GM04503 (cell line): ENCODE data around the gene PLEKHB1.
A peak's percentile ranks its signal among the peaks of the same experiment; 100 is the strongest.

Source experiments
- DNase-seq: peaks from one replicate; pipeline ENCODE4 v3.0.0-alpha.2; 2012; ENCODE audit warnings: low read depth

Gene PLEKHB1, protein sequence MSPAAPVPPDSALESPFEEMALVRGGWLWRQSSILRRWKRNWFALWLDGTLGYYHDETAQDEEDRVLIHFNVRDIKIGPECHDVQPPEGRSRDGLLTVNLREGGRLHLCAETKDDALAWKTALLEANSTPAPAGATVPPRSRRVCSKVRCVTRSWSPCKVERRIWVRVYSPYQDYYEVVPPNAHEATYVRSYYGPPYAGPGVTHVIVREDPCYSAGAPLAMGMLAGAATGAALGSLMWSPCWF

DNA sequence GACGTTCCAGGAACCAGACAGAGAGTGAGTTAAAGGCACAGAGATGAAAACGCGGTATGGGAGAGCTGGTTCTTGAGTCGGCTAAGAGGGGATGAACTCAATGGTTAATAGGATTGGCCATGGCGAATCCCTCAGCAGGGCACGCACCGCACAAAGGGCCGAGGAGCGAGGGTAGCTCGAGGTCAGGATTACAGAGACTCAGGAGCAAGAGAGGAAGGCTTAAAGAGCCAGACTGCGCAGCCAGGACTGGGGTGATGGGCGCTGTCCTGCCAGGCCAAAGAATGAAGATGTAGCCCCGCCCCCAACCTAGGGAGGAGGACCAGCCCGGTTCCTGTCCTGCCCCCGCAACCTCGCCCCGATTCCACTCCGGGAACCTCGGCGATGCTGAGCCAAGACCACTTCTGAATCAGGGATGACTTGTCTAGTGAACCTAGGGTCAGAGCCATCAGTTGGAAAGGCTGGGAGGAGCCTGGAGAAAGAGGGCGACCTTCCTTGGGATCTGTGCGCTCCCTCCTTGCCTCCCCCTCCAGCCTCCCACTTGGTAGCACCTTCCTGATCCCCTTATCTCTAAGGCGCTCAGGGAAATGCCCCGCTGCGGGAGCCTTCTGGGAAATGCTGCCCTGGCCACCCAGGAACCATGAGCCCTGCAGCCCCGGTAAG, at the start of gene PLEKHB1:
PLEKHB1 (plus strand) TSS at position 610 of the 660 bp plus-strand sequence; CDS start at position 638, 28 bp downstream.
- DNase-seq, result no peak

DNA sequence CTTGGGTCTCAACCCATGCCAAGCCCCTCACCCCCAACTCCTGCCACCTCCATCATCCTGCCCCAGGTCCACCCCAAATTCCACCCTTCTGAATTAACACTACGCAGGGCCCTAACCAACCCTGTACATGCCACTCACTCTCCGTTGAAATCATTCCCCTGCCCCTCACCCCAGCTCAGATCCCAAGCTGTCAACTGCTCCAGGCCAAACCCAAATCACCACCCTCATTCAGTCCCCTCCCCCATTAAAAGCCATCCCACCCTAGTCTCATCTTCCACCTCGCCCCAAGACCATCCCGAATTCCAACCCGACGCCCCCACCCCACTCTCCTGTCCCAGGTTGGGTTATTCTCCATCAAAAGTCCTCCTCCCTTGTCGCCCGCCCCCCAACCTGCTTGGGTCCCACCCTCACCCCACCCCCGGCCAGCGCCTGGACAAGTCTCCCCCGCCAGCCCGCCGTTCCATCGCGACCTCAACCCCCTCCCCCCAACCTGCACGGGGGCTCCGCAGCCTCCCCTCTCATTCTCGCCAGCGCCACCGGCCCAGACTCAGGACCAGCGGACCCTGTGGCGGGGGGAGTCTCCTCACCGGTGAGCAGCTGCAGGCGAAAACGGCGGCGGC, 48.9 kb upstream of the PLEKHB1 start:
- DNase-seq, result no peak

DNA sequence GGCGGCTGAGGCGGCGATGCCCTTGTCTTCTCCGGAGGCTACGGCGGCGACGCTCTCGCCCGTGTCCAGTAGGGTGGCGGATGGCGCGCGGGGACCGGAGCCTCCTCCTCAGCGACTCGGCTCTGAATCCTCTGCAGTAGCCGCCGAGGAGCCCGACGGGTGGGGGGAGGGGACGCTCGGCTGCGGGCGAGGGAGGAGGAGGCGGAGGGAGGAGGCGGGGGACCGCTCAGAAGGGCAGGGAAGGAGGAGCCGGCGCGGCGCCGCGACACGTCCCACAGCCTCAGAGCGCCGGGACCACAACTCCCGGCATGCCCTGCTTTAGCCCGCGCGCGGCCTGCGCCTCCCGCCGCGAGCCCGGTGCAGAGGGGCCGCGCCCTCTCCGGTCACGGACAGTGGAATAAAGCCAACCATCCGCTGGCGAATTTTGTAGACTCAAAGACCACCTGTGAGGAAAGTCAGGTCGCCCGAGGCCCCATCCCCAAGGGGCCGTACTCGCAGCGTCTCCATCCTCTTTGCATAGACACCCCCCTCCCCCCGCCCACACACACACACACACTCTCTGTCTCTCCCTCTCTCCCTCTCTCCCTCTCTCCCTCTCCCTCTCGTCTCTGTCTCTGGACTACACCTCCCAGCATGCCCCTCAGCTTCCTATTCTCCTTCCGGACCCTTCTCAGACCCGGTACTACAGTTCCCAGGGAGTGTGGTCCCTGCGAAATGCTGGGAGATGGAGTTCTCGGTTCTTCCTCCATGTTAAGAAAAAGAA, 48.2 kb upstream of the PLEKHB1 start, which contains the start of gene FAM168A:
FAM168A (minus strand) TSS at position 157 of the 763 bp plus-strand sequence. CDS start 129,638 bp downstream, outside the sequence.
- DNase-seq, result peak; percentile 95

DNA sequence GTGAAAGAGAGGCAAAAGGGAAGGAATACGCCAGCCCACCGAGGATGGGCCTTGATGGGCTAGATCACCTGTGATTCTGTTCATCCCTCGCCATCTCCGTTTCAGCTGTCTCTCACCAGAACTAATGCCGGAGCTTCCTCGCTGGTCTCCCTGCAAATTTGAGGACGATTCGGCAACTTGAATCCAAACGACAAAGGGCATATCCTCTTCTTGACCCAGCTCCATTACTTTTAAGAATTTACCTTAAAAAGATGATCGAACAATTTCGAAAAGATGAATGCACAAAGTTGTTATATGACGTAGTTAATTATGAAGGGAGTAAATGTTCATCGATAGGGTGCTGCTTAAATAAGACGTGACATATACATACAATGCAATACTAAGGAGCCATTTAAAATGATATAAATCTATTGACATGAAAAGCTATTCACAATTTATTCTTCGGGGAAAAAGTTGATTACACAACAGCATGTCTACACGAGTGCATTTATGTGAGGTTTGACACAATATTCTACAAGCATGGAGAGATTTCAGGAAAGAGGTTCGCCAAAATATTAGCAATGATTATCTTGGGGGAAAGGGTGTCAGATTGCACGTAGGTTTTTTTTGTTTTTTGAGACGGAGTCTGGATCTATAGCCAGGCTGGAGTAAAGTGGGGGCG, 47.5 kb upstream of the PLEKHB1 start:
- DNase-seq, result peak; percentile 11

DNA sequence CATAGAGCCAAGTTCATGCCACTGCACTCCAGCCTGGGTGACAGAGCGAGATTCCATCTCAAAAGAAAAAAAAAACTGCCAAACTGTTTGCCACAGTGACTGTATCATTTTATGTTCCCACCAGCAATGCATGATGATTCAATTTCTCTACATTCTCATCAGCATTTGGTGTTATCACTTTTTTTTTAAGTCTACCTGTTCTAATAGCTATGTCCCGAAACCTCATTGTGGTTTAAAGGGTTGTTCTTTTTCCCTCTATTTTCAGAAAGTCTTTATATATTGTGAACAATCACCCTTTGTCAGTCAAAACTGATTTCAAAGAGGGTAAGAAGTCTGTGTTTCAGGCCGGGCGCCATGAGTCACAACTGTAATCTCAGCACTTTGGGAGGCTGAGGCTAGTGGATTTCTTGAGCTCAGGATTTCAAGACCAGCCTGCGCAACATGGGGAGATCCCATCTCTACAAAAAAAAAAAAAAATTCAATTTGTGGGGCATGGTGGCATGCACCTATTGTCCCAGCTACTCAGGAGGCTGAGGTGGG, 33.7 kb upstream of the PLEKHB1 start:
- no peak for DNase-seq

DNA sequence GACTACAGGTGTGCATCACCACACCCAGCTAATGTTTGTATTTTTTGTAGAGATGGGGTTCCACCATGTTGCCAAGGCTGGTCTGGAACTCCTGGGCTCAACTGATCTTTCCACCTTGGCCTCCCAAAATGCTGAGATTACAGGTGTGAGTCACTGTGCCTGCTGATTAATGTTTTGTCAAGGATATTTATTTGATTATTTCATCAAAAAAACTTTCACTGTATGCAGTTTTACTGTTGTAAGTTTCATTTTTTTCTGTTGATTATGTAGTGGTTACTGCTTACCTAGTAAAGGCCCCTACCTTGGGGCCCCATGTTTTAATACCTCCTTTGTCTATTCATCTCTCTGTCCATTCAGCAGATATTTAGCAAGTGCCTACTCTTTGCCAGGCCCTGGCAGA, 31.8 kb upstream of the PLEKHB1 start:
- DNase-seq, result no peak

DNA sequence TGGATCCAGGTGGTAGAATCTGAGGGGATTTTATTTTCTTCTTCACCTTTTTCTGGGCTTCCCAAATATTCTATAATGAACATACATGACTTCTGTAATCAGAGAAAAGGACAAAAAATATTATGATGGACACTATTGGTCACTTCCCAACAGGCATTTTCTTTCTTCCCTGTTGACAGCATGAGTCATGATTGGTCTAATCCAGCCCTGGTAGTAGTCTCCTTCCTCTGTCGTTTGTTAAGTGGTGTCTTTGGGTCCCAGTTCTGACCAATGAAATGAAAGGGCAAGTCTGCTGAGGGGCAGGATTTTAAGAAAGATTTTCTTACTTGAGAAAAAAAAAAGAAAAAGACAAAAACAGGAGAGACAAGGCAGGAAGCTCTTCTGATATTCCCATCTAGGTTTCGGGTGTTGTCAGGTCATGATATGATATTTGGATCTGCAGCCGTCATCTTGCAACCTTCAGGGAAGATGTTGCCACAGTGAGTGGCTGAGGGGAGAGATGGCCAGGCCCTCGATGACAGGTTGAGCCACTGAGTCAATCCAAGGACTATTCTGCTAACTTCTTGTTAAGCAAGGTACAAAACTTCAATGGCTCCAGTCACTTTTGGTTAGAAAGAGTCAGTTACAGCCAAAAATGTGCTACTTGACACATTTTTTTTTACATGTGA, 23.3 kb upstream of the PLEKHB1 start:
- no peak for DNase-seq

DNA sequence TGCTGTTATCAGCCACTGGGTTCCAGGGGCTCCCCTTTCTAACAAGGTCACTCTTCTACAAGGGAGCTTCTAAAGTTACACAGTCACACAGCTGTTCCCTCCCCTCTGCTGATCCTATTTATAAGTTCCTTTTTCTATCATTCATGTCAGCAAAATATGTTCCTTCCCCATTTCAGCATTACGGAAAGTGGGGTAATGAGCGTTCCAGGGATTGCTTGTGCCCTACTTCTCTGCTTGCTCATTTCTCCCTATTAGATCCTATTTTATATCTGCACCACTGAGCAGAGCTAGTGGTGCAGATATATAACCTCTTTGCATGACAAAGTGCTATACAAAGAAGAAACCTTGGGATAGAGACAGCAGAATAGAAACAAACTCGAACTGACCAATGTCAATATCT, 22.7 kb upstream of the PLEKHB1 start:
- DNase-seq, result peak; percentile 23

DNA sequence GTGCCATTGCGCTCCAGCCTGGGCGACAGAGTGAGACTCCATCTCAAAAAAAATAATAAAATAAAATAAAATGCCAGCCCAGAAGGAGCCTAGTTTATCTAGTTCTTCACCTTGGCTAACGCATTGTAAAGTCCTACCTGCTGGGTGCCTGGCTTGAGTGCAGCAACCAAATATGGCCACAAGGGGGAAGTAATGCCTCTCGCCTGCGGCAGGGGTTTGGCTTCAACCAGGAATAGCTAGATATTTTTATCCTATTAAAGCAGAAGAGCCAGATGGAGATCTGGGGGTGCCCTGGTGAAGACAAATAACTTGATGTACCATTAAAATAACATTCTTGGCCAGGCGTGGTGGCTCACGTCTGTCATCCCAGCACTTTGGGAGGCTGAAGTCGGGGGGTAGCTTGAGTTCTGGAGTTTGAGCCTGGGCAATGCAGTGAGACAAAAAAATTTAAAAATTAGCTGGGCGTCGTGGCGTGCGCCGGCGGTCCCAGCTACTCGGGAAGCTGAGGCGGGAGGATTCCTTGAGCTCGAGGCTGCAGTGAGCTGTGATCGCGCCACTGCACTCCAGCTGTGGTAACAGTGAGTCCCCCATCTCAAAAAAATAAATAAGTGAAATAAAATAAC, 20.6 kb upstream of the PLEKHB1 start:
- no peak for DNase-seq

DNA sequence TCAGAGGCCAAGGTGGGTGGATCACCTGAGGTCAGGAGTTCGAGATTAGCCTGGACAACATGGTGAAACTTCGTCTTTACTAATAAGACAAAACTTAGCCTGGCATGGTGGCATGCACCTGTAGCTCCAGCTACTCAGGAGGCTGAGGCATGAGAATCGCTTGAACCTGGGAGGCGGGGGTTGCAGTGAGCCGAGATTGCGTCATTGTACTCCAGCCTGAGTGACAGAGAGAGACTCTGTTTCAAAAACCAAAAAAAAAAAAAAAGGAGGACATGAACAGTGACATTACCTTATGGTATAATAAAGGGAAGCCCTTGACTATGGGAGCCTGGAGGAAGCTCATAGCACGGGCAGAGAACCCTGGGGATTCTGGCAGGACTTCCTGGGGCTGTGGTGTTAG, 16.5 kb upstream of the PLEKHB1 start:
- no peak for DNase-seq

DNA sequence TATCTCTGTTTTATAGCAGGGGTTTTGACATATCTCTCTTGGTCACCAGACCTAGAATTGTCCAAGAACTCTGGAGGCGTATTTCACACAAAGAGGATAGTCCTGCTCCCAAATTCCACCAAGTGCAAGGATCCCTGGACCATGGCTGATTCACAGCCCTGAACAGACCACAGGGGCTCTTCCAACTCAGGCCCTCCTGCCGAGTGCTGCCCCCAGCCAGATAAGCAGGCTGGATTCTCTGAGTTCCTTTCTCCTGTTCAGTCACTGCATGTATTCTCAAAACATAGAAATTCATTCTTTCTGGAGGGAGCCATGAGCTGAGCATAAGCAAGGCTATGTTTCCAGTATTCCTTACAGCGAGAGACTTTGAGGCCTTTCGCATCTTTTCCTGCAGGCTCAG, 13.4 kb upstream of the PLEKHB1 start:
- DNase-seq, result no peak

DNA sequence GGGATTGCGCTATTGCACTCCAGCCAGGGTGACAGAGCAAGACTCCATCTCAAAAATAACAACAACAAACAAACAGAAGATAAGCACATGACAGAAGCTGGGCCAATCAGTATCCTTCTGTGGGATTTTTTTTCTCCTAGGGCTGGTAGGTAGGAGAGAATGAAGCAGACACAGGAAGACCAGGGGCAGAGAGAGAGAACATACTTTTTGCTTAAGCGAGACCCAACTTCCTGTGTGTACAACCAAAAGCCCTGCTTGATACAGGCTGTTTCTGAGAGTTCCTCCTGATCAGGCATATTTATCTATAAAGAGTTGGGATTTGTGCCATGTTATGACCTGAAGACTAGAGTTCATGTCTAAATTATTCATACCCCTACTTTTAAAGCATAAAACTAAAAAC, 12.4 kb upstream of the PLEKHB1 start:
- DNase-seq, result no peak

DNA sequence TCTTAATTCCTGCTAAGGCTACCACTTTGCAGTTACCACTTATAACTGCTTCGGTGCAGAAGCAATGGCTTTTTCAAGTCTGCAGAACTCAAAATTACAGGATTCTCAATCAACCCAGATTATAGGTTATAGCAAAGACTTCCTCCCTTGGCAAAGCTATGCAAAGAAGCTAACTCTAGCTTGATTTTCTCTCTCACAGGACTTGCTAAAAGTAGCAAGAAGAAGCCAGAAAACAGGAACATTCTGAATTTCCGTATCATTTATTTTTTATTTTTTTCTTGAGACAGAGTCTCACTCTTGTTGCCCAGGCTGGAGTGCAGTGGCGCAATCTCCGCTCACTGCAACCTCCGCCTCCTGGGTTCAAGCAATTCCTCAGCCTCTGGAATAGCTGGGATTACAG, 10.7 kb upstream of the PLEKHB1 start:
- no peak for DNase-seq

DNA sequence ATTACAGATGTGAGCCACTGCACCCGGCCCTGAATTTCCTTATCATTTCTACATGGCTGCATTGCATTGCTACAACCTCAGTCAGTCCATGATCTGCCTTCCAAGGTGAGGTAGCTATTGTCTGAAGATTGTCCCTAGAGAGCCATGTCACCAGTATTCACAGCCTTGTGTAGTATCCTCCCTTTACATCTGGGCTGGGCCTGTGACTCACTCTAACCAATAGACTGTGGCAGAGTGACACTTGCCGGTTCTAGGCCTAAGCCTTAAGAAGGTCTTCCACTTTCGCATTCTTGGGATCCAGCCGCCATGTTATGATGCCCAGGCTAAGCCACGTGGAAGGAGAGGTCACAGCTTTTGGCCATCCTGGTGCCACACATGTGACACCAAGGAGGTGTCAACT, 10.1 kb upstream of the PLEKHB1 start:
- no peak for DNase-seq

DNA sequence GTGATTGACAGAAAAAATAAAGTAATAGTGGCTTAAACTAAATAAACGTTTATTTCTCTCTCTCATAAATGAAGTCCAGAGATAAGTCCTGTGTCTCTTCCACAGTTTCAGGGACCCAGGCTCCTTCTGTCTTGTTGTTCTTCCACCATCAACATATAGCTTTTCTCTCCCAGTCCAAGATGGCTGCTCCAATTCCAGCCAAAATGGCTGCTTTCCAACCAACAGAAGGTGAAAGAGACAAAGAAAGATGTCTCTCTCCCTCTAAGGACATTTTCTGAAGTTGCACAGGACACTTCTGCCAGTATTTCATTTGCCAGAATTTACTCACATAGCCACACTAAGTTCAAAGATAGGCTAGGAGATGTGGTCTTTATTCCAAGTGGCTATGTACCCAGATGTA, 9.4 kb upstream of the PLEKHB1 start:
- DNase-seq, result no peak

DNA sequence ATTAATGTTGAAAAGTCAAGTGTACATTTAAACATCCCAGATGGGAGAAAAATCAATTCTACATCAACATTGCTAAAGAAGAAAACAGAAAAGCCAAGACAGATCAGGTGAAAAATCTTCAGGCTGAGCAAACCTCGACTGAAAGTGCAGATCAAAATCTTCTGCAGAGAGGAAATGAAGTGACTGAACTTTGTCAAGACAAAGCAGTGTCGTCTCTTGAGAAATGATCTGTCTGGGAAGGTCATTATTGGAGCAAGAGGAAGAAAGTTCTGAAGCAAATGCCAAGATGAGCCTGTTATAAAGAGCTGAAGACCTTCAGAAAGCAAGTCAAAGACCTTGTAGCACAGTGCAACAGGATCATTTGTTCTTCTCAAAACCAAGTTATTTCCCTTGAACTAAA, 5.8 kb upstream of the PLEKHB1 start:
- no peak for DNase-seq

DNA sequence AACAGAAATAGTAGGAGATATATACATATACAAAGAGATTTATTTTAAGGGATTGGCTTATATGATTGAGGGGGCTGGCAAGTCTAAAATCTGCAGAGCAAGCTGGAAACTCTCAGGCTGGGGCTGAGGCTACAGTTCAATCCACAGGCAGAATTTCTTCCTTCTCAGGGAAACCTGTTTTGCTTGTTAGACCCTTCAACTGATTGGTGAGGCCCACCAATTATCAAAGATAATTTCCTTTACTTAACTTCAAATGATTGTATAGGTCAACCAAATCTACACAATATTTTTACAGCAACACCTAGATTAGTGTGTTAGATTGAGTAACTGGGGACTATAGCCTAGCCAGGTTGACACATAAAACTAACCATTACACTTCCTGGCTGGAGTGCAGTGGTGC, 4.7 kb upstream of the PLEKHB1 start:
- no peak for DNase-seq

DNA sequence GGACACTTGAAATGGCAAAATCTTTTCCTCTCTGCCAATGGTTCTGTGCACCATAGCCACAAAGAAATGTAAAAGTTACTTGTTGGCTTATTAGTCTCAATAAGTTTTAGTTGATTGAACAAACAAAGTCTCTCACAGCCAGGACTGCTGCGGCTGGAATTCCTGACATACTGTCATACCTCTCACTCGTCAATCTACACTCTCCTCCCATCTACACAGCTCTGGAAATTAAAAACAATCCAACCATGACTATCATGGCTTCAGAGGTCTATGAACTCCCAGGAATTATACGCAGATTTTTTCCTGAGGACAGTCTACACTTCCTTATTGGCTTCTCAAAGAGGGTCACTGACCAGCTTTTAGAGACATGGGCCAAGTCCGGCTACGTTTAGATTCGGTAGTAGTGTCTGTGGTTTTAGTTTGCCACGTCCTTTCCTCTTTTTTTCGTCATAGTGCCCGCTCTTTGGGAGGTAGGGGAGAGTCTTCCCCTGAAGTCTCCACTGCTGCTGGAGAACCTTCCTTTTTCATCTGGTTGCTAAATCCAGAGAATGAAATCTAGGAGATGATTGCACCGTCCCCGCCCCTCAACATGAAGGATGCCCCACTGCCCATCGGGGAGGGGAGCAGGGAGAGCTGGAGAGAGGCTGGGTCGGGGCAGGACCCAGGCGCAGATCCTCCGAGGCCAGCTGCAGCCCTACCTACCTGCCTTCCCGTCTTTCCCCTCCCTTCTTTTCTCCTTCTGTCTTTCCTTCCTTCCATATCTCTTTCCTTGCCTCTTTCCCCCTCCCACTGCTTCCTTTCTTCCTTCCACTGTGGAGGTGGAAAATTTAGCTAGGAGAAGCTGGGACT, 1.0 kb upstream of the PLEKHB1 start:
- no peak for DNase-seq

DNA sequence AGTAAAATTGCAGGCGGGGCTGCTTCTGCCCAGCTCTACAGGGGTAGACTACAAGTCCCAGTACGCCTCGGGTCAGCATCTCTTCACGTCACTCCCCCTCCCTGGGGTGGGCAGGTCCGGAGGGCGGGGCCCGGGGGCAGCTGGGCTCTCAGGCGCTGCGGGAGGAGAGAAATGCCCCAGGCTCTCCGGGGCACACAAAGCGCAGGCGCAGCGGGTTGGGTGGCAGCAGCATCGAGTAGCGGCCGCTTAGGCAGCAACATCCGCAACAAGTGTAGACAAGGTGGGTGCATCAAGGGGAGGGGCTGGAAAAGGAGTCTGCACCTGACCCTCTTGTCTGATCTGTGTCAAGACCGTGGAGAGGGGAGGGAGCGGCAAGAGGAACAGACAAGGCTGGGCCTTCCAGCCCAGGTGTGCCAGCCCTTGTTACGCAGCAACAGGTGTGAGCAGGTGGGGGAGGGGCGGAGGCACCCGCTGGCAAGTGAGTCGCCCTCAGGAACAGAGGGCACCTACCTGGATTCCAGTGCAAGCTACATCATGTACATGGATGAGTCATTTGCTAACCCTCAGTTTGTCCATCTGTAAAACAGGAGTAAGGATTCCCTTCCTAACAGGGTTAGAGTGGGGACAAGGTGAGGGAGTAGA, 1.2 kb downstream of the PLEKHB1 start:
- DNase-seq, result peak; percentile 32
